Measurements from ENCODE around the gene ETV1.

The ETV1 gene

GRCh38 chr7:13991791-13992595 lies 2.5 kb upstream of the ETV1 start:
- Mint-ChIP-seq H3K4me1 (ENCODE audit: low read depth) (no peaks in the 10 kb centered on the region), H3K27me3 (peaks cover 6% of the 10 kb centered on the region), H3K27ac (no peak overlapping the region), H3K9me3 (ENCODE audit: low read depth) (peaks cover 8% of the 10 kb centered on the region), H3K4me3 (no peak overlapping the region), H3K36me3 (no peaks in the 10 kb centered on the region)

GRCh38 chr7:13990984-13991790 lies 1.7 kb upstream of the ETV1 start:
- H3K4me3 Mint-ChIP-seq = no peak overlapping the region
- peaks cover 6% of the 10 kb centered on the region for H3K27me3 Mint-ChIP-seq
- no peaks in the 10 kb centered on the region for H3K4me1 Mint-ChIP-seq (ENCODE audit: low read depth)
- H3K36me3 Mint-ChIP-seq = no peaks in the 10 kb centered on the region
- peaks cover 2% of the 10 kb centered on the region for H3K9me3 Mint-ChIP-seq (ENCODE audit: low read depth)
- H3K27ac Mint-ChIP-seq = no peak overlapping the region

- no peaks in the 10 kb centered on the region for H3K9me3 Mint-ChIP-seq (ENCODE audit: low read depth)
Measured at GRCh38 chr7:13990319-13990983, 985 bp upstream of the ETV1 start.

GRCh38 chr7:13989949-13990305 lies 461 bp upstream of the ETV1 start:
- Mint-ChIP-seq H3K27me3 (peaks cover 11% of the 10 kb centered on the region), H3K36me3 (no peaks in the 10 kb centered on the region), H3K4me3 (no peak overlapping the region), H3K4me1 (ENCODE audit: low read depth) (no peaks in the 10 kb centered on the region), H3K9me3 (ENCODE audit: low read depth) (no peaks in the 10 kb centered on the region), H3K27ac (no peak overlapping the region)

More at GRCh38 chr7:13990319-13990983, 985 bp upstream of the ETV1 start:
- Mint-ChIP-seq H3K36me3 (no peaks in the 10 kb centered on the region), H3K4me1 (ENCODE audit: low read depth) (no peaks in the 10 kb centered on the region), H3K27me3 (peaks cover 11% of the 10 kb centered on the region), H3K27ac (no peak overlapping the region), H3K4me3 (no peak overlapping the region)

GRCh38 chr7:13988731-13989125 lies 738 bp downstream of the ETV1 start:
- no peak overlapping the region for H3K27ac Mint-ChIP-seq
- no peaks in the 10 kb centered on the region for H3K9me3 Mint-ChIP-seq (ENCODE audit: low read depth)
- H3K27me3 Mint-ChIP-seq = peaks cover 7% of the 10 kb centered on the region
- H3K36me3 Mint-ChIP-seq = no peaks in the 10 kb centered on the region
- no peaks in the 10 kb centered on the region for H3K4me1 Mint-ChIP-seq (ENCODE audit: low read depth)
- H3K4me3 Mint-ChIP-seq = no peak overlapping the region

- peaks cover 7% of the 10 kb centered on the region for H3K27me3 Mint-ChIP-seq
- no peaks in the 10 kb centered on the region for H3K4me1 Mint-ChIP-seq (ENCODE audit: low read depth)
- H3K36me3 Mint-ChIP-seq = no peaks in the 10 kb centered on the region
- H3K4me3 Mint-ChIP-seq = no peak overlapping the region
- no peak overlapping the region for H3K27ac Mint-ChIP-seq
- H3K9me3 Mint-ChIP-seq (ENCODE audit: low read depth) = no peaks in the 10 kb centered on the region
Measured at GRCh38 chr7:13988065-13988464, 1.4 kb downstream of the ETV1 start.

GRCh38 chr7:13987395-13987794 lies 2.1 kb downstream of the ETV1 start:
- Mint-ChIP-seq H3K36me3 (no peaks in the 10 kb centered on the region), H3K27me3 (peaks cover 7% of the 10 kb centered on the region), H3K27ac (no peak overlapping the region), H3K4me1 (ENCODE audit: low read depth) (no peaks in the 10 kb centered on the region), H3K9me3 (ENCODE audit: low read depth) (no peaks in the 10 kb centered on the region), H3K4me3 (no peak overlapping the region)

- Mint-ChIP-seq H3K27me3 (peaks cover 7% of the 10 kb centered on the region), H3K4me3 (no peak overlapping the region), H3K27ac (no peak overlapping the region), H3K4me1 (ENCODE audit: low read depth) (no peaks in the 10 kb centered on the region), H3K9me3 (ENCODE audit: low read depth) (no peaks in the 10 kb centered on the region), H3K36me3 (no peaks in the 10 kb centered on the region)
Measured at GRCh38 chr7:13986208-13986607, 3.3 kb downstream of the ETV1 start.

- H3K36me3 Mint-ChIP-seq = no peaks in the 10 kb centered on the region
- H3K4me3 Mint-ChIP-seq = no peak overlapping the region
- H3K27me3 Mint-ChIP-seq = peaks cover 7% of the 10 kb centered on the region
- H3K9me3 Mint-ChIP-seq (ENCODE audit: low read depth) = no peaks in the 10 kb centered on the region
- H3K27ac Mint-ChIP-seq = no peak overlapping the region
- H3K4me1 Mint-ChIP-seq (ENCODE audit: low read depth) = no peaks in the 10 kb centered on the region
Measured at GRCh38 chr7:13984831-13985685, 4.4 kb downstream of the ETV1 start.

GRCh38 chr7:13984061-13984460 lies 5.4 kb downstream of the ETV1 start:
- H3K36me3 Mint-ChIP-seq = no peaks in the 10 kb centered on the region

GRCh38 chr7:13982940-13983677 lies 6.4 kb downstream of the ETV1 start:
- no peak overlapping the region for H3K27ac Mint-ChIP-seq
- H3K9me3 Mint-ChIP-seq (ENCODE audit: low read depth) = no peaks in the 10 kb centered on the region
- H3K4me3 Mint-ChIP-seq = no peak overlapping the region

More at GRCh38 chr7:13984061-13984460, 5.4 kb downstream of the ETV1 start:
- Mint-ChIP-seq H3K4me3 (no peak overlapping the region), H3K27ac (no peak overlapping the region), H3K27me3 (peaks cover 7% of the 10 kb centered on the region), H3K9me3 (ENCODE audit: low read depth) (no peaks in the 10 kb centered on the region), H3K4me1 (ENCODE audit: low read depth) (no peaks in the 10 kb centered on the region)

GRCh38 chr7:13981070-13981469 lies 8.4 kb downstream of the ETV1 start:
- Mint-ChIP-seq H3K9me3 (ENCODE audit: low read depth) (no peaks in the 10 kb centered on the region), H3K27me3 (peaks cover 4% of the 10 kb centered on the region), H3K36me3 (no peaks in the 10 kb centered on the region), H3K4me3 (no peak overlapping the region), H3K4me1 (ENCODE audit: low read depth) (no peaks in the 10 kb centered on the region), H3K27ac (no peak overlapping the region)

More at GRCh38 chr7:13982940-13983677, 6.4 kb downstream of the ETV1 start:
- Mint-ChIP-seq H3K36me3 (no peaks in the 10 kb centered on the region), H3K27me3 (peaks cover 7% of the 10 kb centered on the region), H3K4me1 (ENCODE audit: low read depth) (no peaks in the 10 kb centered on the region)

- no peaks in the 10 kb centered on the region for H3K9me3 Mint-ChIP-seq (ENCODE audit: low read depth)
- H3K27me3 Mint-ChIP-seq = no peaks in the 10 kb centered on the region
- no peak overlapping the region for H3K27ac Mint-ChIP-seq
- no peak overlapping the region for H3K4me3 Mint-ChIP-seq
- H3K36me3 Mint-ChIP-seq = no peaks in the 10 kb centered on the region
- no peaks in the 10 kb centered on the region for H3K4me1 Mint-ChIP-seq (ENCODE audit: low read depth)
Measured at GRCh38 chr7:13980474-13980873, 9.0 kb downstream of the ETV1 start.
